Kasumi-1 (cell line): ENCODE data around the gene SMARCA4.

ENCODE experiments used
- DNase-seq, 2 experiments: peaks; one replicate each; lab custom pipeline; 2025; lab: John Stamatoyannopoulos, UW

The SMARCA4 gene

DNA sequence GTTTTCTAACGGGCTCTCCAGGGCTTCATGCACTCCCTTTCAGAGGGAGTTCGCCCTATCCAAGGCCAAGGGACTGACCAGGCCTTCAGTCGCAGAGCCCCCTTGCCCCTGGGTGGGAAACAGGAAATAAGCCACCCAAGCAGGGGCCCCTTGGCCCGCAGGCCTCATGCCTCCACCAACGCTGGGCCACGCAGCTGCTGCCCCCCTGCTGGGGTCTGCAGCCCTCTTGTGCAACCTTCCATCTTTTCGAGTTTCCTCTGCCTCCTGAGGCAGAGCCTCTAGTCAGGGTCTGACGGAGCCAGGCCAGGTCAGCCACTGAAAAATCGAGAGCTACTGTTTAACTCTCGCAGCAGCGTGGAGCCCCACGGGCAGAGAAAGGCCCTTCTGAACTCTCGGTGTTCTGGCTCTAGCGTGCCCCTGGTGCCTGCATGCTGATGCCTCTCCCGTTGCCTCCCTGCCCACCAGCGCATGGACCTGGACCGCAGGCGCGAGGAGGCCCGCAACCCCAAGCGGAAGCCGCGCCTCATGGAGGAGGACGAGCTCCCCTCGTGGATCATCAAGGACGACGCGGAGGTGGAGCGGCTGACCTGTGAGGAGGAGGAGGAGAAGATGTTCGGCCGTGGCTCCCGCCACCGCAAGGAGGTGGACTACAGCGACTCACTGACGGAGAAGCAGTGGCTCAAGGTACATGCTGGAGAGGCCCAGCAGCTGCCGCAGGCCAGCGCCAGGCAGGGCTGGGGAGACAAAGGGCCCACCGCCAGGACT is 73.8 kb downstream of the SMARCA4 start:
- no peak for DNase-seq

DNA sequence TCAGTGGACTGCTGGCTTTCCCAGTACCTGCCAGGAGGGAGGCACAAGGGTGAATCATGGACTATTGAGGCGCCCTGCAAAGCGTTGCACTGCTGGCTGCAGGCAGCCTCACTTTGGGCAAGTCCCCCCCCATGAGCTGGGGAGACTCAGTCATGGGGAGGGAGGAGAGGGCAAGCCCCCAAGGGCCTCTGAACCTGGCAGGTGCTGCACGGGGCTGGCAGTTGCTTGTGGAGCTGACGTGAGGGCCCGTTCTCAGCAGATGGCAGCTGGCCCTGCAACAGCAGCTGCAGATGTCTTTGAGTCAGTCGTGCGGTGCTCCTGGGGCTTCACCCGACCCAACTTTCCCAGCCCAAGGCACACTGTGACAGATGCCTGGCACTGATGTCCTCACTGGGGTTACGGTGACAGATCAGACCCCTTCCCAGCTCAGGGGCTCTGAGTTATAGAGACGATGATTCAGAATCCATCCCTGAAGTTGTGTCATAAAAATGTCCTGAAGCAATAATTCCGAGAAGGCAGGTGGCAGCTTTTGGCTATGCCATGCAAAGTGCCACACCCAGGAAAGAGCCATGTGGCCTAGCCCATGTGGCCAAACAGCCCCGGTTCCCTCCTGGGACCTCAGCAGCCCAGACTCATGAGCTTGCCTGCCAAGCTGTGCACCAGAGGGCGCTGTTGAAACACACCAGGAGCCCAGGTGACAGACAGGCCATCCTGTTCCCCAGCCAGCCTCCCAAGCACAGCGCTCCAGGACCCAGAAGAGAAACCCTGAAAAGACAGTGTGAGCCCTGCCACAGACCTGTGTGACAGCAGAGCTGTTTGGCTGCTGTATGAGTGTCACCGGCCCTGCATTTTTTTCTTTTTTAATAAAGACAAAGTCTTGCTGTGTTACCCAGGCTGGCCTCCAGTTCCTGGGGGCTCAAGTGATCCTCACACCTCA is 74.9 kb downstream of the SMARCA4 start:
- peak; percentile 67 to 74 for DNase-seq

DNA sequence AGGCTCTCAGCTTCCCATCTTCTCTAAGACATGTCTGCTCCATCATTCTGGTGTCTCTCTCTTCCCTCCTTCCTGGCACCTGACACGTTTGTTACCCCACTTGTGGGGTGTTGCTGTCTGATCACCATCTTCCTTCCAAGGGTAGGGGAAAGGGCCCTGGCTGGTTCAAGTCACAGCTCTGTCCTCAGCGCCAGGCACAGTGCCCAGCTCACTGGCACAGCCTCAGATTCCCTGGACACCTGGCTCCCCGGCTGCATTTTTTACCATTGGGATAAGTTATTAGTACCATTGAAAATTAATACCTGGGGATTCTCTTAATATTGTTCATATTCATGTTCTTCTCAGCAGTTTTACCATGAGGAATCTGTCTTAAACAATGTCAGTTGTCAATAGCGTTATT is 77.7 kb downstream of the SMARCA4 start:
- no peak for DNase-seq

DNA sequence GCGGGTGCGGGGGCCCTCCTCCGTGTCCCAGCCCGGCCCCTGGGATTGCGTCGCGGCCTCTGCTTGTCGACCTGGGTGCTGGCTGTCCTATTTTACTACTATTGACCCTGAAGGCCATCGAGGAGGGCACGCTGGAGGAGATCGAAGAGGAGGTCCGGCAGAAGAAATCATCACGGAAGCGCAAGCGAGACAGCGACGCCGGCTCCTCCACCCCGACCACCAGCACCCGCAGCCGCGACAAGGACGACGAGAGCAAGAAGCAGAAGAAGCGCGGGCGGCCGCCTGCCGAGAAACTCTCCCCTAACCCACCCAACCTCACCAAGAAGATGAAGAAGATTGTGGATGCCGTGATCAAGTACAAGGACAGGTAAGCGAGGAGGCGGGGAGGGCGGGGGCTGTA is 80.4 kb downstream of the SMARCA4 start:
- DNase-seq = no peak

DNA sequence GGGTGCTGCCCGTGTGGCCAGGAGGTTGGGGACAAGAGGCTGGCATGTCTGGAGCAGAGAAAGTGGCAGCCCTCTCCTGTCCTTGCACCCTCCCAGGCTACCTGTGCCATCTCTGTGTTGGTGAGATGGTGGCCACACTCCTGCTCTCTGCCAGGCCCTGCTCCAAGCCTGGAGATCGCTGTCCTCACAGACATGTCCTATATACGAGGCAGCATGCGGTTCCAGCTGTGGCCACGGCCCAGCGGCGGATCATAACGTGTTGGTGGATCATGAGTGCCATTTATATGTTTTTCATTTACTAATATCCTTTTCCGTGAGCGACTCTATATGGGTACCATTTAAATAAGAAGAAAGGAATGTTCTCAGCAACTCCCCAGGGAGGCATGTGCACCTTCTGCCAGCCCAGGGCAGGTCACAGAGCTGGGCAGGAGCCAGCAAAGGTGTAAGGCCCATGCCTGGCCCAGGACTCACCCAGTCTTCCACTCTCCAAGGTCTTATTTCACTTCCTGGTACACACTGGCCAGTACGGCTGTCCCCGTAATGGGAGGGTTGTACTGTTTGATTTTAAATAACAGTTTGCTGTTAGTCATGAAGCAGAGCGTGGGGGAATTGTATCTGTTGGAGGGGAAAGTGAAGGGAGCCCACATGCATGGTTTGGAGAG is 81.3 kb downstream of the SMARCA4 start:
- no peak for DNase-seq

DNA sequence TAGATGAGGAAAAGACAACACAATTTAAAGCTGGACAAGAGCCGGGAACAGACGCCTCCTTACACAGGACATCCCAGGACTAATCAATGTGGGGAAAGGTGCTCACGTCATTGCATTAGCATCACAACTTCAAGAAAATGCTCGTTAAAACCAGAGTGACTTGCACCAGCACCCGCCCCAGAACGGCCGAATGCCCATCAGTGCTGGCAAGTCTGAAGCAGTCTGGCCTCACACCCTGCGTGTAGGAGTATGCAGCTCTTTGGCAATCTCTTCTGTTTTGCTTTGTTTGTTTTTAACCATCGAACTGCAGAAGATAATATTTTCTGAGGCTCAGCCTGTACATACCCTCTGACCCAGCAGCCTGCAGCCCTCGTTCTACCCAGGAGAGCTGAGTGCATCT is 83.6 kb downstream of the SMARCA4 start:
- no peak for DNase-seq

DNA sequence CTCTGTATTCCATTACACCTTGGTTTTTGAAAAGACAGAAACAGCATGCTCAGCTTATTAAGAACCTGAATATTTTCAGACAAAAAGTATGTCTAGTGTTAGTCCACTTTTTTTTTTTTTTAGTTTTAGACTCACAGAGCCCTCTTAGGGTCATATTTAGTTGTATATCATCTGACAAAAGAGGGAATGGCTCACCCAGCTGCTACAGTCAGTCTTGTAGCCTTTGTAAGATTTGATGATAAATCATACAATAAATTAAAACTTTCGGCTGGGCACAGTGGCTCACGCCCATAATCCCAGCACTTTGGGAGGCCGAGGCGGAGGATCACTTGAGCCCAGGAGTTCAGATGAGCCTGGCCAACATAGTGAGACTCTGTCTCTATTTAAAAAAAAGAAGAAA is 84.7 kb downstream of the SMARCA4 start:
- DNase-seq = no peak

DNA sequence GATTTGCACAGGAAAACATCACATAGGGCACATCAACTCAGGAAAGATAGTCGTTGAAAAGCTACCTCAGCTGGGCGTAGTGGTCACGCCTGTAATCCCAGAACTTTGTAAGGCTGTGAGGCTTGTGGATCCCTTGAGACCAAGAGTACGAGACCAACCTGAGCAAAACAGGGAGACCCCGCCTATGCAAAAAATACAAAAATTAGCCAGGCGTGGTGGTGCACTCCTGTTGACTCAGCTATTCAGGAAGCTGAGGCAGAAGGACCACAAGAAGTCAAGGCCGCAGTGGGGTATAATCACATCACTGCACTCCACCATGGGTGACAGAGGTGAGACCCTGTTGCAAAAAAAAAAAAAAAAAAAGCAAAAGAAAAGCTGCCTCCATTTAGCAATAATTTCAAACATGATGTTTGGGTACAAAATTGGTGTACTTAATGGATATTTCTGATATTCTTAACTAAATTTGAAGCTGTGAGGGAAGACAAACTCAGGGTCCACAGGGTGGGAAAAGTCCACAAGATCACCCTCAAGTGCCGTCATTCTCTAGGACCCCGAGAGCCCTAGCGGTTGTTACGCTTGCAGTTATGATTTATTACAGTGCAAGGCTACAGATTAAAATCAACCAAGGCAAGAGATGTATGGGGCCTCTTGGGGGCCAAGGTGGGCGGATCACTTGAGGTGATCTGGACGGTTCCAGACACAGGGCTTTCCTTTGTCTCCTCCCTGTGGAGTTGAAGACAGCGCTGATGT is 86.0 kb downstream of the SMARCA4 start:
- no peak for DNase-seq

DNA sequence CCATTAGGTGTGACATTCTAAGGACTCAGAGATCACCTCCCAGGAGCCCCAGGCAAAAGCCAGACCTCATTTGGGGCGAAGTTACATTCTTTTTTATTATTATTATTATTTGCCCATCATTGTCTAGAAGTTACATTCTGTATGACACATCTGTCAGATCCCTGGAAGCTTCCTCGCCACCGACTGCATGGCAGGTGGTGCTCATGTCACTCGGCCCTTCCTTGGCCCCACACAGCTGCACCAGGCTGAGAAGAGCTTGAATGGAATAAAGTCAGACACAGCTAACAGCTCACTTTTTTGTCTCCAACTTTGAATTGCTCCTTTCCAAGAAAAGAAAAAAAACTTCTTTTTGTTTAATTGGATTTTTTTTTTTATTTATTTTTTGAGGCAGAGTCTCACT is 87.0 kb downstream of the SMARCA4 start:
- no peak for DNase-seq

DNA sequence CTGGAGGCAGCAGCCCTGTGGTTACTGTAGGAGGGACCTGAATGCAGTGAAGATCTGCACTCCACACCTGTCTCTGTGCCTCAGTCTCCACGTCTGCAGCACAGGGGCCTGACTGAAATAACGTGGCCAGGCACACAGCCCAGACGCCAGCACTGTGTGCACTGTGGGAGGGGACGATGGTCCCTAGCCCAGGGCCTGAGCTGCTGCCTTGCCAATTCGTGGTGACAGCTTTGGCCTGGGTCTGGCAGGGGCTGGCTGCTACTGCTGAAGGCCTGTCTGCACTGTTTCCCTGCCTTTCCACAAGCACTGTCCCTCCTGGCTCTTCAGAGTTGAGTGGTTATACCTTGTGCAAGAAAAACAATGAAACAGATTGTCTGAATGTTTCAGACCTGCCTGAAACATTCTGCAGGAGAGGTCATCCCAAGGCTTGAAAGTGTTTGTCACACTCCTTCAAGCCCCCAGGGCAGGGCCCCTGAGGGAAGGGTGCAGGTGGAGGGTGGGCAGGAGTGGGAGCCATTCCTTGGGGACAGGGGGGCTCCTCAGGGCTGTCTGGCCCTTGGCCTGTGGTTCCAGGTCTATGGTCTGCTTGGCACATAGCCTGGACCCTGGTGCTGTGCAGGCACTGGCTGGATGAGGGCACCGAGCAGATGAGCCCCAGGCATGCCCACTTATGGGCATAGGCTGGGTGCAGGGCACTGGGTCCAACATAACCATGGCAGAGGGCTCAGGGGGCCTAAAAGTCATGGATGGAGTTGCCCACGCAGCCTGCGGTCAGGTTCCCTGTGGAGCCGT is 89.7 kb downstream of the SMARCA4 start:
- no peak for DNase-seq

DNA sequence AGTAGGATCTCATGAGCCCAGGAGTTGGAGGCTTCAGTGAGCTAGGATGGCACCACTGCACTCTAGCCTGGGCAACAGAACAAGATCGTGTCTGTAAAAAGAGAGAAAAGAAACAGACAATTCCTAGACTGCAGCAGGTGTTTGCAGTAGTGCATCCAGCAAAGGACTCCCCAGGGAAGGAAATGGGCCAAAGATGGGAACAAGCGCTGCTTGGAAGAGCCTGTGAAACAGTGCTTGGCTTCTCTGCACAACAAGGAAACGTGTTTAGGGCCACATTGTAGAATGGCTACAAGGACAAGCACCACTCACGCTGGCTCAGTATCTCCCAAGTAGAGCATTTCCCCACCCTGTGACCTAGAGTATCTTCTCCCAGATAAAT is 93.0 kb downstream of the SMARCA4 start:
- DNase-seq = no peak

DNA sequence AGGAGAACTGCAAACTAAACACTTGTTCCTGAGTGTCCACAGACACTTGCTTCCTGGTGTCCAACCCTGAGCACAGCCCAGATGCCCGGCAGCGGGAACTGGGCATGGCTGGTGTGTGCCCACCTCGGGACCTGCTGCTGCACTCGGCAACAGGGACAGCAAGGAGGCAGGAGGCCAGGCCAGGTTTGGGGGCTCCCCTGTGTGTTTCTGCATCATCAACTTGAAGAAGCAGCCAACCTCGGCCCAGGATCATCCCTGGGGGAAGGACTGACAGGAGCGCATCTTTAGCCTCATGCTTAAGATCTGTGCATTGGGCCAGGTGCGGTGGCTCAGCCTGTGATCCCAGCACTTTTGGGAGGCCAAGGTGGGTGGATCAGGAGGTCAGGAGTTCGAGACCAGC is 93.4 kb downstream of the SMARCA4 start:
- DNase-seq = no peak

DNA sequence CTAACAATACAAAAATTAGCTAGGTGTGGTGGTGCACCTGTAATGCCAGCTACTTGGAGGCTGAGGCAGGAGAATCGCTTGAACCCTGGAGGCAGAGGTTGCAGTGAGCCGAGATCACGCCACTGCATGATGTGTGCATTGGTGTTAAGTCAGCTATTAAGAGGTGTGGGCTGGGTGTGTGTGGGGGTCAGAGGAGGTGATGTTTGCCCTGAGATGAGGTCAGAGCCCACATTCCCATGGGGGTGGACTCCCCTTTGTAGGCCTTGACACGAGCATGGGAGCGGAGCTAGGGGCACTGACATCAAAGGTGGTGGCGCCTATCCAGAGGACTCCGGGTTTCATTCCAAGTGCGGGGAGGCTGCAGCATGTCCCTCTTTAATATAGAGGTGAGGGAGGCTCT is 93.8 kb downstream of the SMARCA4 start:
- DNase-seq = no peak

DNA sequence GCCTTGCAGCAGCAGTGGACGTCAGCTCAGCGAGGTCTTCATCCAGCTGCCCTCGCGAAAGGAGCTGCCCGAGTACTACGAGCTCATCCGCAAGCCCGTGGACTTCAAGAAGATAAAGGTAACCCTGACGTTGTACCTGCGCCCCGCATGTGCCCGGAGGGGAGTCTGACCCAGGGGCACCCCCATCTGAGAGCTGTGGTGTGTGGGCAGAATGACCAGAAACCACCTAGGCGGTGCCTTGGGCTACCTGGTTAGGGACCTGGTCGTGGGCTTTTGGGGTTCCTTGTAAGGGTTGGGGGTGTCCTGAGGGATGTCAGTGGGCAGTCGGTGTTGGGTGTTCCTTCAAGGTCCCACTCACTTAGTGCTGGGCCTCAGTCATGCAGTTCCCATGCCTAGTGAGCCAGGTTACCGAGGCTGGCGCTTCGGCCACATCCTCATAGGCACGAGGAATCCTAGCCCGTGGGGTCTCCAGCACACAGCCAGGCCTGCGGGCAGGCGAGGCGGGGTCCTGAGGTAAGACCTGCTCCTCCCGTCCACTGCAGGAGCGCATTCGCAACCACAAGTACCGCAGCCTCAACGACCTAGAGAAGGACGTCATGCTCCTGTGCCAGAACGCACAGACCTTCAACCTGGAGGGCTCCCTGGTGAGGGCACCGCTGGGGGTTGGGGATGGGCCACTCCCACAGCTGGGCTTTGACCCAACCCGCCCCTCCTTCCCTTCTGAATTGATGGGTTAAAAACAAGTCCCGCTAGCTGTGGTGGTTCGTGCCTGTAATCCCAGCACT is 97.6 kb downstream of the SMARCA4 start:
- DNase-seq = no peak

DNA sequence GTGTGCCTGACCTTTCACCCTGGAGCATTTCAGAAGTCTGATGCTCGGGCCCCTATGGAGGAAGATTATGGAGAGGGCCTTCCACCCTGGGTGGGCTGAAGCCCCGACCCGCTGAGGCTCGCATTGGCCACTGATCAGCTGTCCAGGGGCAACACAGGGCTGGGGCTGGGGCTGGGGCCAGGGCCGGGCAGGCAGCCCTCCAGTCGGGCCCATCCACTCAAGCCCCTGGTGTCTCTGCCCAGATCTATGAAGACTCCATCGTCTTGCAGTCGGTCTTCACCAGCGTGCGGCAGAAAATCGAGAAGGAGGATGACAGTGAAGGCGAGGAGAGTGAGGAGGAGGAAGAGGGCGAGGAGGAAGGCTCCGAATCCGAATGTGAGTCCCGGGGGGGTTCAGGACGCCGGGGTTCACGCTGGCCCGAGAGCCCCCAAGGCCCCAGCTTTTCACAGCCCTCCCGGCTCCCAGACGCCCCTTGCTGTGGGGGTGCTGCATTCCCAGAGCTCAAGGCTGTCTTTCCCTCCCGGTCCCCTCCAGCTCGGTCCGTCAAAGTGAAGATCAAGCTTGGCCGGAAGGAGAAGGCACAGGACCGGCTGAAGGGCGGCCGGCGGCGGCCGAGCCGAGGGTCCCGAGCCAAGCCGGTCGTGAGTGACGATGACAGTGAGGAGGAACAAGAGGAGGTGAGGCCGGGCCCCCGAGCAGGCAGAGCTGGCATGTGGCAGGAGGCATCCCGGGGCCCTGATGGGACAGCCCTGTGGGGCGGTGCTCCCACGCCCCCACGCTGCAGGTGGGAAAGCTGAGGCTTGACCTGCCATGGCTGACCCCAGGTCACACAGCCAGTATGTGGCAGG is 98.9 kb downstream of the SMARCA4 start:
- no peak for DNase-seq

DNA sequence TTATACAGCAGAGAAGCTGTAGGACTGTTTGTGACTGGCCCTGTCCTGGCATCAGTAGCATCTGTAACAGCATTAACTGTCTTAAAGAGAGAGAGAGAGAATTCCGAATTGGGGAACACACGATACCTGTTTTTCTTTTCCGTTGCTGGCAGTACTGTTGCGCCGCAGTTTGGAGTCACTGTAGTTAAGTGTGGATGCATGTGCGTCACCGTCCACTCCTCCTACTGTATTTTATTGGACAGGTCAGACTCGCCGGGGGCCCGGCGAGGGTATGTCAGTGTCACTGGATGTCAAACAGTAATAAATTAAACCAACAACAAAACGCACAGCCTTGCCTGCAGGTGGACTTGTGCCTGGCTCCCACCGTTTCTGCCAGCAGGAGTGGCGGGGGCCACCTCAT is 101.1 kb downstream of the SMARCA4 start:
- no peak for DNase-seq

DNA sequence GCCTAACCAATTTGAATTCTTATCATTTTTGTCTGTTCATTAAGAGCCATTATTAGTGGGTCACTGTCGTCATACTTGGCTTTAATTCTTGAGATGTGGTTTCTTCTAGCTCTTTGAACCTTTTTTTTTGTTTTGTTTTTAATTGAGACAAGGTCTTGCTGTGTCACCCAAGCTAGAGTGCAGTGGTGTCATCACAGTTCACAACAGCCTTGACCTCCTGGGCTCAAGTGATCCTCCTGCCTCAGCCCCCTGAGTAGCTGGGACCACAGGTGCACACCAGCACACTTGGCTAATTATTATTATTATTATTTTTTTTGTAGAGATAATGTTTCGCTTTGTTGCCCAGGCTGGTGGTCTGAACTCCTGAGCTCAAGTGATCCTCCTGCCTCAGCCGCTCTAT is 102.6 kb downstream of the SMARCA4 start:
- no peak for DNase-seq

DNA sequence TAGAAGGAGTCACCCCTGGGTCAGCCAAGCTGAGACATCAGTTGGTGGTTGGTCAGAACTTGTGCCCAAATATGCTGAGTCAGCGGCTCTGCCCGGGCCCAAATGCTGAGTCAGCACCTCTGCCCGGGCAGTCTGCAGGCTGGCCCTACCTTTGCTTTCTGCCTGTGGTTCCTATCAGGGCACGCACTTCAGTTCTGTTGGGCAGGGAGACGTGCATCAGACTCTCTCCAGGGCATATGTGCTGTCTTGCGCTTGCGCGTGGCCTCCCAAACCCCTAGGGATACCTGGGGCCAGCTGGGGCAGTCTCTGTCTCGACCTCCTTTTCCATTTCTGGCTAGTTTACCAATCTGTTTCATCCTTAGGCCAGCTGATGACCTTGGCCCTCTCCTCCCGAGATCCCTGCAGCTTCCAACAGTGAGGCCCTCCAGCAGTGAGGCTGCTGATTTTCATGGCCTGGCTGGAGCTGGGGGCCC is 104.0 kb downstream of the SMARCA4 start:
- no peak for DNase-seq

DNA sequence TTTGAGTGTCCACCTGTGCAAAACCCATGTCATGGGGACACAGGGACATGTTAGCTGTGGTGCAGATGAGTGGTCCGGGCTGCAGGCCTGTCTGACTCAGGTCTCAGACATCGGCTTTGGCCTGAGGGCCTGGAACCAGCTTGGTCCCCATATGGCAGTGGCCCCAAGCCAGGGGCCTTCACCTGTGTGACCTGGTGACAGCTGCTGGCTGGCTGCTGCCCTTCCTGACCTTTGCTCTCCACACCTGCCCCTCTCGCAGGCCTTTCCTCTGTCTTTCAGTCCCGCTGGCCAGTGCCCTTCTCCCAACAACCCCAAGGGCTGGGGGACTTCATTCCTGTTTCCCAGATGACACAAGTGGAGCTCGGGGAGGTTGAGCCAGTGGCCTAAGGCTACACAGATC is 105.5 kb downstream of the SMARCA4 start:
- no peak for DNase-seq
